Measurements from ENCODE around the gene EPHA7. TPM values are rescaled to one million over a fixed set of nuclear protein-coding genes. Genes with fewer than 3 reads are reported as not detected.

Gene EPHA7
- total RNA-seq, 2 donors from 2014 or later, result 0.14 to 1.8 TPM

DNA sequence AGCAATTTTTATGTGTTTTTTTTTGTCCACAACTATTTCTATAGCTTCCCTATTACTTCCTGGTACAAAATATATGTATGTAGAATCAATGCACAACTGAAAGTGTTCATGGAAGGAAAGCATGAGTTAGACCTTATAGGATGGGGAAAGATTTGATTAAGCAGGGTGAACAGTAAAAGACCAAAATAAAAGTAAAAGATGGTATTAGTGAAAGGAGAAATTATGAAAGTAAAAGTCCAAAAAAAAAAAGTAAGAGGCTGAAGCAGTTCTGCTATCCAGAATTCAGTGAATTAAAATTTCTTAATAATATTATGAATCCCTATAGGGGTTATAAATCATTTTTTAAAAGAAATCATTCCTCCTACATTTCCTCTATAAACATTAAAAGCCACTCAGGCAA, 114.3 kb downstream of the EPHA7 start:
- Histone ChIP-seq H3K4me1 (ENCODE audit: control insufficient read depth in 1 of 2, low read depth in 2 of 2) (no peaks in the 10 kb centered on the region), H3K27me3 (replicated peaks; ENCODE audit: insufficient read depth) (no peaks in the 10 kb centered on the region), H3K4me3 (no peak overlapping the region), H3K9me3 (no peaks in the 10 kb centered on the region), H3K27ac (no peak overlapping the region), H3K36me3 (no peaks in the 10 kb centered on the region)
- ATAC-seq (ENCODE audit: insufficient number of reproducible peaks, low FRiP score, low read depth), result no peak
- TF ChIP-seq, protein P1, sequence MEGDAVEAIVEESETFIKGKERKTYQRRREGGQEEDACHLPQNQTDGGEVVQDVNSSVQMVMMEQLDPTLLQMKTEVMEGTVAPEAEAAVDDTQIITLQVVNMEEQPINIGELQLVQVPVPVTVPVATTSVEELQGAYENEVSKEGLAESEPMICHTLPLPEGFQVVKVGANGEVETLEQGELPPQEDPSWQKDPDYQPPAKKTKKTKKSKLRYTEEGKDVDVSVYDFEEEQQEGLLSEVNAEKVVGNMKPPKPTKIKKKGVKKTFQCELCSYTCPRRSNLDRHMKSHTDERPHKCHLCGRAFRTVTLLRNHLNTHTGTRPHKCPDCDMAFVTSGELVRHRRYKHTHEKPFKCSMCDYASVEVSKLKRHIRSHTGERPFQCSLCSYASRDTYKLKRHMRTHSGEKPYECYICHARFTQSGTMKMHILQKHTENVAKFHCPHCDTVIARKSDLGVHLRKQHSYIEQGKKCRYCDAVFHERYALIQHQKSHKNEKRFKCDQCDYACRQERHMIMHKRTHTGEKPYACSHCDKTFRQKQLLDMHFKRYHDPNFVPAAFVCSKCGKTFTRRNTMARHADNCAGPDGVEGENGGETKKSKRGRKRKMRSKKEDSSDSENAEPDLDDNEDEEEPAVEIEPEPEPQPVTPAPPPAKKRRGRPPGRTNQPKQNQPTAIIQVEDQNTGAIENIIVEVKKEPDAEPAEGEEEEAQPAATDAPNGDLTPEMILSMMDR (IDR thresholded peaks at IDR 0.05), result no peak
- DNase-seq (ENCODE audit: low spot score), result no peak

DNA sequence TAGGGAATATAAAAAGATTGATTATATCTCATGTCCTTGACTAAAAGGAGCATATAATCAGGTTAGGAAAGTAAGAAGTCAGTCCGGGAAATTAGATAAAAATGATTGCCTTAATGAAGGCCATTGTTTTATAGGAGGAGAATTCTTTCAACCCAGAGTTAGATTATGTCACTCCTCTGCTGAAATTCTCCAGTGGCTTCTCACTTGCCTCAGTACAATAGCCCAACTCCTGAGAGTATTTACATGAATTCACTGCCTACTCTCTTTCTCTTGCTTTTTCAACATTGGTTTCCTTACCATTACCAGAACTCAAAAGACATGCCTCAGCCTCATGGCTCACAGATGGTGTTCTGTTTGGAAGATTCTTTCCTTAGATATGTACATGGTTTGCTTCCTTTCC, 114.9 kb downstream of the EPHA7 start:
- no peaks in the 10 kb centered on the region for H3K4me1 ChIP-seq (ENCODE audit: control insufficient read depth in 1 of 2, low read depth in 2 of 2)
- TF ChIP-seq, protein P1 (IDR thresholded peaks at IDR 0.05), result no peak
- no peaks in the 10 kb centered on the region for H3K9me3 ChIP-seq
- DNase-seq (ENCODE audit: low spot score), result no peak
- H3K27me3 ChIP-seq (replicated peaks; ENCODE audit: insufficient read depth), result no peaks in the 10 kb centered on the region
- no peaks in the 10 kb centered on the region for H3K36me3 ChIP-seq
- H3K27ac ChIP-seq, result no peak overlapping the region
- no peak overlapping the region for H3K4me3 ChIP-seq
- no peak for ATAC-seq (ENCODE audit: insufficient number of reproducible peaks, low FRiP score, low read depth)

DNA sequence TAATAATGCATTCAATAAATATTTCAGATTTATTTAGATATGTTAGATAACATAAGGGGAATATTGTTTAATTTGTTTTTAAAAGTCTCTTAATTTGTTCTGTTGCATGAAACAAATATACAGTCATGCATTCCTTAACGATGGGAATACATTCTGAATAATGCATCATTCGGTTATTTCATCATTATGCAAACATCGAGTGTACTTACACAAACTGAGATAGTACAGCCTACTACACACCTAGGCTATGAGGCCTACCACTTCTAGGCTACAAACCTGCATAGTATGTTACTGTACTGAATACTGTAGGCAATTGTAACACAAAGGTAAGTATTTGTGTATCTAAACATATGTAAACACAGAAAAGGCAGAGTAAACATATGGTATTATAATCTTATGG, 118.7 kb downstream of the EPHA7 start:
- TF ChIP-seq, protein P1 (IDR thresholded peaks at IDR 0.05), result no peak
- DNase-seq (ENCODE audit: low spot score), result no peak
- no peak for ATAC-seq (ENCODE audit: insufficient number of reproducible peaks, low FRiP score, low read depth)
- Histone ChIP-seq H3K4me1 (ENCODE audit: control insufficient read depth in 1 of 2, low read depth in 2 of 2) (no peaks in the 10 kb centered on the region), H3K27ac (no peak overlapping the region), H3K27me3 (replicated peaks; ENCODE audit: insufficient read depth) (no peaks in the 10 kb centered on the region), H3K9me3 (no peaks in the 10 kb centered on the region), H3K36me3 (no peaks in the 10 kb centered on the region), H3K4me3 (no peak overlapping the region)

DNA sequence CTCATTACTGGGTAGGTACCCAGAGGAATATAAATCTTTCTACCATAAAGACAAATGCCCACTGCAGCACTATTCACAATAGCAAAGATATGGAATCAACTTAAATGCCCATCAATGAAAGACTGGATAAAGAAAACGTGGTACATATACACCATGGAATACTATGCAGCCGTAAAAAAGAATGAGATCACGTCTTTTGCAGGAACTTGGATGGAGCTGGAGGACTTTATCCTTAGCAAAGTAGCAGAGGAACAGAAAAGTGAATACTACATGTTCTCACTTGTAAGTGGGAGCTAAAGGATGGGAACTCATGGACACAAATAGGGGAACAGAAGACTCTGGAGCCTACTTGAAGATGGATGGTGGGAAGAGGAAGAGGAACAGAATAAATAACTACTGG, 119.7 kb downstream of the EPHA7 start:
- Histone ChIP-seq H3K27ac (no peak overlapping the region), H3K36me3 (no peaks in the 10 kb centered on the region), H3K9me3 (no peaks in the 10 kb centered on the region), H3K4me1 (ENCODE audit: control insufficient read depth in 1 of 2, low read depth in 2 of 2) (no peaks in the 10 kb centered on the region), H3K27me3 (replicated peaks; ENCODE audit: insufficient read depth) (no peaks in the 10 kb centered on the region), H3K4me3 (no peak overlapping the region)
- TF ChIP-seq, protein P1 (IDR thresholded peaks at IDR 0.05), result no peak
- ATAC-seq (ENCODE audit: insufficient number of reproducible peaks, low FRiP score, low read depth) (no peak), DNase-seq (ENCODE audit: low spot score) (no peak)

DNA sequence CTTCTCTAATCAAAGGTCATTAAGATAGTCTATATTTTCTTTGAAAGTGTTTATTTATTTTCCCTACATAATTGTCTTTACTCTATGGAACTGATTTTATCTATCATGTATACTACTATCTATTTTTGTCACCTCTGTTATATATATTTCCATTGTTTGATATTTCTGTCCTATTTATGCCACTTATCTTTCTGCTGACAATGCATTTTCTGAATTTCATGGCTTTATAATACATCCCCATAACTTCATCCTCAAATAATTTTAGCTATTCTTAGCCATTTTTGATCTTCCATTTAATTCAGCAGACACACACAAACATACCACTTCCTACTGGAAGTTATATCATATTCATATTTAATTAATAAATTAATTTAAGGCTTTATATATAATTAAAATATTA, 123.7 kb downstream of the EPHA7 start:
- H3K27ac ChIP-seq, result no peak overlapping the region
- DNase-seq (ENCODE audit: low spot score) (no peak), ATAC-seq (ENCODE audit: insufficient number of reproducible peaks, low FRiP score, low read depth) (no peak)
- TF ChIP-seq, protein P1 (IDR thresholded peaks at IDR 0.05), result no peak
- no peaks in the 10 kb centered on the region for H3K4me1 ChIP-seq (ENCODE audit: control insufficient read depth in 1 of 2, low read depth in 2 of 2)
- no peak overlapping the region for H3K4me3 ChIP-seq
- no peaks in the 10 kb centered on the region for H3K9me3 ChIP-seq
- H3K36me3 ChIP-seq, result no peaks in the 10 kb centered on the region
- no peaks in the 10 kb centered on the region for H3K27me3 ChIP-seq (replicated peaks; ENCODE audit: insufficient read depth)
